ENCODE data around the gene ROR1.
A peak's percentile ranks its signal among the peaks of the same experiment; 100 is the strongest.

The ROR1 gene

DNA sequence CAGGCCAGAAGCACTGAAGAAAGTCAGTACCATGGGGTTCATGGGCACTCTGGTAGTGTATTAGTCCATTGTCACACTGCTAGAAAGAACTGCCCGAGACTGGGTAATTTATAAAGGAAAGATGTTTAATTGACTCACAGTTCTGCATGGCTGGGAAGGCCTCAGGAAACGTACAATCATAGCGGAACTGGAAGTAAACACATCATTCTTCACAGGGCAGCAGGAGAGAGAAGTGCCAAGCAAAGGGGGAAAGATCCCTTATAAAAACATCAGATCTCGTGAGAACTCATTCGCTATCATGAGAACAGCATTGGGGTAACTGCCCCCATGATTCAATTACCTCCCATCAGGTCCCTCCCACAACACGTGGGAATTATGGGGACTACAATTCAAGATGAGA, 20.2 kb upstream of the ROR1 start:
- no peaks in the 10 kb centered on the region for H3K4me1 ChIP-seq
- no peaks in the 10 kb centered on the region for H3K36me3 ChIP-seq (ENCODE audit: control insufficient read depth, insufficient read depth, low read length)

DNA sequence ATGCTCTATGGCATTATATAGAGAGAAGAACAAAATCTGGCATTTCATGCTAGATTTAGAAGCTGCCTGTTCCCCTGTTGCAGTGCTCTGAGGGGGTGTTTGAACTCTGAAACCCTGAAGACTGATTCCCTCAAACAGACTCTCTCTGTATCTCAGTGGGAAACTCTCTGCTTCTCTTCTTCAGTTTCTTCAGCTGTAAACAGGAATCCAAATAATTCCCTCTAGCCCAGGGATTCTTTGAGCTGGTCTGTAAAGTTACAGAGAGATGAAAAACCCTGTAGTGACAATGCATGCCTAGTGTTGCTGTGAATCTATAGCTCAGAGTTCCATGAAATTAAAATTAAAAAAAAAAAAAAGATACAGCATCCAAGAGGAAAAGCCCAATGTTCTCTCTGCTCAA, 17.0 kb upstream of the ROR1 start:
- TF ChIP-seq, protein P1, sequence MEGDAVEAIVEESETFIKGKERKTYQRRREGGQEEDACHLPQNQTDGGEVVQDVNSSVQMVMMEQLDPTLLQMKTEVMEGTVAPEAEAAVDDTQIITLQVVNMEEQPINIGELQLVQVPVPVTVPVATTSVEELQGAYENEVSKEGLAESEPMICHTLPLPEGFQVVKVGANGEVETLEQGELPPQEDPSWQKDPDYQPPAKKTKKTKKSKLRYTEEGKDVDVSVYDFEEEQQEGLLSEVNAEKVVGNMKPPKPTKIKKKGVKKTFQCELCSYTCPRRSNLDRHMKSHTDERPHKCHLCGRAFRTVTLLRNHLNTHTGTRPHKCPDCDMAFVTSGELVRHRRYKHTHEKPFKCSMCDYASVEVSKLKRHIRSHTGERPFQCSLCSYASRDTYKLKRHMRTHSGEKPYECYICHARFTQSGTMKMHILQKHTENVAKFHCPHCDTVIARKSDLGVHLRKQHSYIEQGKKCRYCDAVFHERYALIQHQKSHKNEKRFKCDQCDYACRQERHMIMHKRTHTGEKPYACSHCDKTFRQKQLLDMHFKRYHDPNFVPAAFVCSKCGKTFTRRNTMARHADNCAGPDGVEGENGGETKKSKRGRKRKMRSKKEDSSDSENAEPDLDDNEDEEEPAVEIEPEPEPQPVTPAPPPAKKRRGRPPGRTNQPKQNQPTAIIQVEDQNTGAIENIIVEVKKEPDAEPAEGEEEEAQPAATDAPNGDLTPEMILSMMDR (IDR thresholded peaks at IDR 0.05): no peak
- no peaks in the 10 kb centered on the region for H3K36me3 ChIP-seq (ENCODE audit: control insufficient read depth, insufficient read depth, low read length)
- no peak overlapping the region for H3K9ac ChIP-seq
- no peaks in the 10 kb centered on the region for H3K4me1 ChIP-seq
- H3K27me3 ChIP-seq (ENCODE audit: control insufficient read depth, insufficient read depth, low read length): no peaks in the 10 kb centered on the region
- H3K4me3 ChIP-seq (ENCODE audit: low read depth, low read length): no peak overlapping the region
- H3K9me3 ChIP-seq (ENCODE audit: control insufficient read depth, low read length): no peaks in the 10 kb centered on the region
- no peak overlapping the region for H3K4me2 ChIP-seq (ENCODE audit: low read length)
- H2AFZ ChIP-seq: no peak overlapping the region
- H3K27ac ChIP-seq: no peak overlapping the region
- no peaks in the 10 kb centered on the region for H3K79me2 ChIP-seq

More for the DNA sequence above, 20.2 kb upstream of the ROR1 start:
- Histone ChIP-seq H2AFZ (no peak overlapping the region), H3K27me3 (ENCODE audit: control insufficient read depth, insufficient read depth, low read length) (no peaks in the 10 kb centered on the region), H3K27ac (no peak overlapping the region), H3K9me3 (ENCODE audit: control insufficient read depth, low read length) (no peaks in the 10 kb centered on the region), H3K9ac (no peak overlapping the region), H3K4me3 (ENCODE audit: low read depth, low read length) (no peak overlapping the region), H3K4me2 (ENCODE audit: low read length) (no peak overlapping the region), H3K79me2 (no peaks in the 10 kb centered on the region)
- TF ChIP-seq, protein P1 (IDR thresholded peaks at IDR 0.05): no peak

DNA sequence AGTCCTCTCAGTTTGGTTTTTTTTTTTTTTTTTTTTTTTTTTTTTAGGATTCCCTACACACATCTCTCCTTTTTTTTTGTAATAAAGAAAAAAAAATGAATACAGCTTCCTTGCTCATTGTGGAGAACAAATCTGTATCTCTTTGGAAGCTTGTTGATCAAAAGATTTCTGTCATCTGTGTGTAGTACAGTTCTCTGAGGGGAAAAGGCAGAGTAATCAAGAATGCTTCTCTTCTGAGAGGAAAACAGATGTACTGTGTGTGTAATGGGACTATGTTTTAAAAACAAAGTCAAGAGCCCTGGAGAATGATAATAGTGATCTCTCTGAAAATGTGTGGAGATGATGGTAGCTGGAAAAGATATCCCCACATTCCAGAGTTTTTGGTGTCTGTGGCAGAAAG, 16.5 kb upstream of the ROR1 start:
- Histone ChIP-seq H3K4me3 (ENCODE audit: low read depth, low read length) (no peak overlapping the region), H3K4me1 (no peaks in the 10 kb centered on the region), H3K27me3 (ENCODE audit: control insufficient read depth, insufficient read depth, low read length) (no peaks in the 10 kb centered on the region), H3K9me3 (ENCODE audit: control insufficient read depth, low read length) (no peaks in the 10 kb centered on the region), H3K79me2 (no peaks in the 10 kb centered on the region), H3K4me2 (ENCODE audit: low read length) (no peak overlapping the region), H3K27ac (no peak overlapping the region), H2AFZ (no peak overlapping the region), H3K9ac (no peak overlapping the region), H3K36me3 (ENCODE audit: control insufficient read depth, insufficient read depth, low read length) (no peaks in the 10 kb centered on the region)
- TF ChIP-seq, protein P1 (IDR thresholded peaks at IDR 0.05): no peak

DNA sequence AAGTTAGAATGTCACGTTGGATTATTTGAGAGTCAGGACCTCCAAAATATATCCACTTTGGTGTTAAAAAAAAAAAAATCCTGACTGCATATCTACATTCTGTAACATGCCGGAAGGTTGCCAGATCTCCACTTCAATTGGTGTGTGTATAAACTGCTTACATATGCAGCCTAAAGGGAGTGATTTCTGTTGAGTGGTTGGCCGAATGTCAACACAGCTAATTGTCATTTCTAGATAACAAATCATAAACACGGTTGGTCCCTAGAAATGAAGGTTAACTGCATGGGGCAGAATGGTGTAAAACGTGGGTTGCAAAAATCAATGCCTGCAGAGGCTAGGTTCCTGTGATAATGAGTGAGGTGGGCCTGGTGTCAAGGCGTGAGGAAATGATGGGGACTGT, 15.0 kb upstream of the ROR1 start:
- H3K4me3 ChIP-seq (ENCODE audit: low read depth, low read length): no peak overlapping the region
- no peaks in the 10 kb centered on the region for H3K4me1 ChIP-seq
- H3K4me2 ChIP-seq (ENCODE audit: low read length): peak overlapping the region; percentile 41
- H3K9me3 ChIP-seq (ENCODE audit: control insufficient read depth, low read length): no peaks in the 10 kb centered on the region
- H3K27me3 ChIP-seq (ENCODE audit: control insufficient read depth, insufficient read depth, low read length): no peaks in the 10 kb centered on the region
- no peak overlapping the region for H3K27ac ChIP-seq
- H3K36me3 ChIP-seq (ENCODE audit: control insufficient read depth, insufficient read depth, low read length): no peaks in the 10 kb centered on the region
- H3K9ac ChIP-seq: no peak overlapping the region
- no peaks in the 10 kb centered on the region for H3K79me2 ChIP-seq
- TF ChIP-seq, protein P1 (IDR thresholded peaks at IDR 0.05): no peak
- H2AFZ ChIP-seq: peak overlapping the region; percentile 56

DNA sequence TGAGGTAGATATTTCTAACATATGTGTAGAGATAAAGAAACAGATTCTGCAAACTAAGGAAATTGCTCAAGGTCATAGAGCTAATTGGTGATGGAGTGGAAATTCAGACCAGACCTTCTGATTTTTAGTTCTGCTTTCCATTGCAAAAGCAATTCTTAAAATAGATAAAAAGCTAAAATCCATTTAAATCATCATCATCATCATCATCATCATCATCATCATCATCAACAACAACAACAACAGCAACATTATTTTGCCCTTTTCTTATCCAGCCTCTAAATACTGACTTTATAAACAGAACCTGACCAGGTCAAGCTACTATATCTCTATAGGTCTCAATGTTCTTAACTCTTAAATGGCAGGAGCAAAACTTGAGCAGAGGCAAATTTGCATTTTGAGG, 14.0 kb upstream of the ROR1 start:
- H3K4me2 ChIP-seq (ENCODE audit: low read length): no peak overlapping the region

More for the DNA sequence above, 14.0 kb upstream of the ROR1 start:
- Histone ChIP-seq H3K27me3 (ENCODE audit: control insufficient read depth, insufficient read depth, low read length) (no peaks in the 10 kb centered on the region), H3K4me3 (ENCODE audit: low read depth, low read length) (no peak overlapping the region), H3K9ac (no peak overlapping the region), H2AFZ (no peak overlapping the region), H3K9me3 (ENCODE audit: control insufficient read depth, low read length) (no peaks in the 10 kb centered on the region), H3K79me2 (no peaks in the 10 kb centered on the region), H3K36me3 (ENCODE audit: control insufficient read depth, insufficient read depth, low read length) (no peaks in the 10 kb centered on the region), H3K27ac (no peak overlapping the region), H3K4me1 (no peaks in the 10 kb centered on the region)
- TF ChIP-seq, protein P1 (IDR thresholded peaks at IDR 0.05): no peak

All from parathyroid adenoma (tissue), 2 donors.